Glomerular visceral epithelial cell (primary cell): ENCODE results near the gene AKAP1.
"Not testable (repeated sequence)": the region's sequence is repeated elsewhere in the genome, so short reads cannot be mapped to it uniquely, and the experiment has no call there.

Source experiments
- DNase-seq: peaks from one replicate; pipeline ENCODE4 v3.0.0-alpha.2; 2016; ENCODE audit errors: extremely low spot score

The AKAP1 gene

DNA sequence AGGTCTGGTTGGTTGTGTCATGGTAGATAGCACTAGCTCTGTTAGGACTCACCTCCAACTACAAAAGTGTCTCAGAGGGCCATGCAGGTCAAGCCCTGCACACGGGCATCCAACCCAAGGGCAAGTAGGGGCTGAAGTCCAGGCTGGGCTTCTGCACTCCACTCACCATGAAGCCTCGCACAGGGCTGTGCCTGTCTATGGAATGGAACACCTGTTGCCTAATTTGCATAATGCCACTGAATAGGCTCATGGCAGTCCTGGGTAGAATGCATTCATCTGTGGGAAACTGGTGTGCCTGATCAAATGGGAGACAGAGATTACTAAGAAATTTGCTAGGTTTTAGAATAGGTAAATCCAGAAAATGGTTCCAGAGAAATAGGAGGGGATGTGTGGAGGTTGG is 8.0 kb upstream of the AKAP1 start:
- no peak for DNase-seq

DNA sequence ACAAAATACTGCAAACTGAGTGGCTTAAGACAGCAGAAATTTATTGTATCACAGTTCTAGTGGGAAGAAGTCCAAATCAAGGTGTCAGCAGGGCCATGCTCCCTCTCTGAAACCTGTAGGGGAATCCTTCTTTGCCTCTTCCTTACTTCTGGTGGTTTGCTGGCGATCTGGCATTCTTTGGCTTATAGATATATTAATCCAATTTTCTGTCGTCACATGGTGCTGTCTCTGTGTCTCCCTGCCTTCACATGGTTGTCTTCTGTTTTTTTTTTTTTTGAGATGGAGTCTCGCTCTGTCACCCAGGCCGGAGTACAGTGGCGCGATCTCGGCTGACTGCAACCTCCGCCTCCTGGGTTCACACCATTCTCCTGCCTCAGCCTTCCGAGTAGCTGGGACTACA is 6.8 kb upstream of the AKAP1 start:
- DNase-seq = no peak

DNA sequence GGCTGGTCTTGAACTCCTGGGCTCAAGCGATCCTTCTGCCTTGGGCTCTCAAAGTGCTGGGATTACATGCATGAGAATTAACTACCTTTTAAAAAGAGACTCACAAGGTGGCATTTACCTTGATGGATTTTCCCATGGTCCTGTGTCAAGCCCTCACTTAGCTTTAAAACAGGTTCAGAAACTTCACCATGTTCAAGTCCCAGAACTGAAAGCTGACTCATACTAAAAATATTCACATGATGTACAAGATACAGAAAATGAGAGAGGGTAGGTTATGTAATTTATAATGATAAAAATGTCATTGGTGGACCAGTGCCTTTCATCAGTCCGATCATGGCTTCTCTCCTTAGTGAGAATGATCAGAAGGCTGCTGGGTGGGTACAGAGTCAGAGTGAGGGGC is 4.3 kb upstream of the AKAP1 start:
- DNase-seq = no peak

DNA sequence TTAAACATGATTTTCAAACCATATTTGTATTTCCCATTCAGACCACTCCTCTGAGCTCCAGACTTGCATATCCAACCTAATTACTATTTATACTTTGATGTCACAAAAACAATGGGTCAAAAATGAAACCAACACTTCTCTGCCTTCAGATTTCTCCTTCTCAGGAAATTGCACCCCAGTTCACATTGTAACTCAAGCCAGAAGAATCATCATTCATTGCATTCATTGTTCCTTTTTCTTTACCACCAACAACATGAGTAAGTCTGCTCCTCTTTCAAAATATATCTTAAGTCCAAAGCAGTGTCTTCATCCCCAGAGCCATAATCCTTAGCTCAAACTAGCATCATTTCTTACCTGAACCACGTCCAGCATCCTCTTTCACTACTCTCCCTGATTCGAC is 2.6 kb upstream of the AKAP1 start:
- no peak for DNase-seq

DNA sequence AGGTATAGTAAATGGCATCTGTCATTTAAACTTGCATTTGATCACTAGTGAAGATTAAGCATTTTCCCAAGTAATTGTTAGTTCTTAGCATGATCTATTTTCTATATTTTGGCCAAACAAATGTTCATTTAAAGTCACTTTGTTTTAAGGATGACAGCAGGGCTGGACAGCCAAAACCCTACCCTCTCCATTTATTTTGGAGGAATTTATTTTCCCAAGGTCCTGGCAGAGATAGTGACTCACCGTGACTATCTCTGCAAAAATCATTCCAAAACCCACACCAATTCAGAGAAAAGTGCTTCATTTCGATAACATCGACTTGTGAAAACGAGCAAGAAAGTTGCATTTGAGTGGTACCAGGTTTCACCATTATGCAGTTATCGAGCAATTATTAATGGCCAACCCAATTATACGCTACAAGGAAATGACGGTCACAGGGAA is 665 bp upstream of the AKAP1 start:
- no peak for DNase-seq

DNA sequence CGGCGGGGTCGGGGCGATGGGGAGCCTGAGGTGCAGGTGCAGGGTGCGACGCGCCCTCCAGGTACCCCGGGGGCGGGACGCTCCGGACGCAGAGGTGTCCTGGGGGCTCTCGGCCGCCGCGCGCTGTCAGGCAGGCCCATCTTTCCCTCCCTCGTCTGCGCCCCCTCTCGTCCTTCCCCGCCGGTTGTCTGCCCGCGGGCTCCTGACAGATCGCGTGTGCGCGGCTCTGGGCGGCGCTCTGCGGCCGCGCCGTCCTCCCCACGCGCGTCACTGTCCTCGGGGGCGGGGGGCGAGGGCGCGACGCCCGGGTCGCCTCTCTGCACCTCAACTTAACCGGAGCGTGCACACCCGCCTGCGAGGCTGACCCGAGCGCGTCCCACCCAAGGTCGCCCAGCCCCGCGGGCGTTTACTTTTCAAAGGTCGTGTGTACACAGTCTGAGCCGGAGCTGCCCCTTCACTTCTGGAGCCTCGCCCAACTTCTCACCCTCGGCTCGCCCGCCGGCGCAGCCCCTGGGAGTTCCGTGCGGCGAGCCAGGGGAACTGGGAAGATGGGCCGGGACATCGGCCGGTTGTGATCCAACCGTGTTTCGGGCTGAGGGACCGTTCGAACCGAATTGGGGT is 512 bp downstream of the AKAP1 start:
- DNase-seq = peak; percentile 50

DNA sequence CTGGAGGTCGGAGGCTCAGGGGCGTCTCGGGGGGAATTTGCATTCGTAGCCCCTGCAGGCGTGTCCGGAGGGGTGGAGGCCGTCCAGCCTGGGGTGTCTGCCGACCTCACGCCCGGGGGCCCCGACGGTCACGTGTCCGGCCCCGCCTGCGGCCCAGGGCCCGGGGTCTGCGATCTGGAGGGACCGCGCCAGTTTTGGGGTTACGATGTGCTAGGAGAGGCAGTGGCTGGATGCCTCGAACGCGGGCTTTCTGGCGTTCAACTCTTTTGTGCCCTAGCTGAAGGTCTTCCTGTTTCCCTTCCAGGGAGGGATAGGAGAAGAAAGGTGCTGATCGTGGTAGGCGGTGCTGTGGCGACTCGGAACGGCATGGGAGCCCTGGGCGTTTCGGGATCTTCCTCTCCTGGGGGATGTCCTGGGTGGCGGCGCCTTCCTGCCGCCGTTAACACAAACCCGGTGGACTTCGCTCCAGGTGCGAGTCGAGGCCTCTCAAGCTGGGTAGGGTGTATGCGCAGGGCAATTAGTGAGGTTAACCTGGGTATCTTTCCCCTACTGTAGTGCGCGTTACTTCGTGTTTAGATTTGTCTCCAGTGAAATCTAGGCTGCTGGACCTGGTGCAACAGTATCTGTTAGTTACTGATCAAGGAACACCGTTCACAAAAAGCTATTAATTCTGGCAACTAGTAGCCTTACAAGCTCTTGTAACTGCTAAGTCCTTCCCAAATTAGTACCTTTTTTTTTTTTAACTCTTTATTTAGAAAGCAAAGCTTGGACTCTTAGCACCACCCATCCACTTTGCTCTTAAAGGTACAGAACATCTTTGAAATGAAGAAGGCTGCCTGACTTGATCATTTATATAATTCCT is 1.3 kb downstream of the AKAP1 start:
- DNase-seq = peak; percentile 43

DNA sequence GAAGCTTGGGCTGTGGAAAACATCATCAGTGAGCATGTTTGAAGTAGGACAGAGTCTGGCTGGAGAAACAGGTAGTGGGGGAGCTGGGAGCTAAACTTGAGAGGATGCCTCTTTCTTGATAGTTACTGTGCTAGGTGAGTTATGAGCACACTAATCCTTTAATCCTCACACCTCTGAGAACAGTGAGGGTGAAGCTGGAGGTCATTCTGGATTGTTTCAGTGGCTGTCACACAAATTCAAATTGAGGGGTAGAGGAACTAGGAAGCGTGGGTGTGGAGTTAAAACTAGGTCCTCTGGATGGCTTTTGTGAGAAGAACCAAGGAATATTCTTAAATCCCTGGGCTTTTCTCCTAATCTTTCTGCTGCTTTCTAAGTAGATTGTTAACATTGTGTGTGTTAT is 3.3 kb downstream of the AKAP1 start:
- DNase-seq = no peak

DNA sequence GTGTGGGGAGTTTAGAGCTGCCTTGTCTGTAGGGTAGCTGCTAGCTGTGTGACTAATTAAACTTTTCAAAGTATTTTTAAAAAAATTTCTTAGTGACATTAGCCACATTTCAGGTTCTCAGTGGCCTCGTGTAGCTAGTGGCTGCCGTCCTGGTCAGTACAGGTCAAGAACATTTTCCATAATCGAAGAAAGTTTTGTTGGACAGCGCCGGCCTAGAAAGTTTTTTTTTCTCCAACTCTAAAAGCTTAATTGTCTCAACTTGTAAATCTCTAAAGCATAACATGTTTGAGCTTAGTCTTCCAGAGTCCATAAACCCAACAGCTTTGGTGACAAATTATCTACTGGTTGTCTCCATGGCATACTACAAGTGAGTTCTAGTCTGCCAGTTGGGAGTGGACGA is 4.3 kb downstream of the AKAP1 start:
- DNase-seq = no peak

DNA sequence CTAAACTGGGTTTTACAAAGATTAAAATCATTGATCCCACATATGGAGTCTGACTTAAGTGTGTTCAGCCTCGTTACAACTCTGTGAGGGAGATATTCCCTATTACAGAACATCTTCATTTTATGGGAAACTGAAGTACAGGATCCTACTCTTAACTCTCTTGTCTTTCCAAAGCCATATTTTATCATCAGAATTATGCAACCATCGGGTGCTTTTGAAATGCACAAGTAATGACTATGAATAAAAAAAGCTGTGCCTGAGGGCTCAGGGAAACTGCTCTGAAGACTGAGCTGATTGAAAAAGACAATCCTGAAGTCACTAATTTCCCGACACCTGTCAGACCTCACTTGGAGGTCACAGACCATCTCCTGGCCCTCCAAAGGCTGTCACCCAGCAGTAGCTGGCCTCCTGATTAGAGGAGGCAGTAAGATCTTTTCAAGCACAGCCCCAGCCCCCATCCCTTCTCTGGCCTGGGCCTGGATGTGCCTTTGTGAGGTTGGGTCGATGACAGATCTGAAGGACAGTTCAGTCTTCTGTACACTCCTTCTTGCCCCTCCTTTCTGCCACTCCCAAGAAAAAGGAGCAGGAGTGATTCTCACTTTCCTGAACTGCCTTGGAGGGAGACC is 5.6 kb downstream of the AKAP1 start:
- no peak for DNase-seq

DNA sequence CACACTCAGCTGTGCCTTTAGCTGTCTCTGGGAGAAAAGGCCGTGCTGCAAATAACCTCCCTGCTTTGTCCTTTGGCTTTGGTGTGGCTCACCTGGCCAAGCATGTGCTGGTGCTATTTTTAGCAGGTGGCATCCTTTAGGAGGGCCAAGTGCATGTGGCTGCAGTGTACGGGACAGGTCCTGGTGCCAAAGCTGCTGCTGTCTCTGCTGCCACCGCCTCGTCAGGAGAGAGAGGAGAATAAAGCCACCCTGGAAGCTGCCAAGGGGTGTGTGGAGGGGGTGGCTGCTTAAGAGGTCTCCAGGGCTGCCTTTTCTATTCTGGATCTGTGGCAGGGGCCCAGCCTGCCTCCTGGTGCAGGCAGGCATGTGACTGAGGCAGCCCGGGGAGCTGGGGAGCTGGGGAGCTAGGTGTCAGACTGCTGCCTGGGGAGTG is 6.2 kb downstream of the AKAP1 start:
- DNase-seq = no peak

DNA sequence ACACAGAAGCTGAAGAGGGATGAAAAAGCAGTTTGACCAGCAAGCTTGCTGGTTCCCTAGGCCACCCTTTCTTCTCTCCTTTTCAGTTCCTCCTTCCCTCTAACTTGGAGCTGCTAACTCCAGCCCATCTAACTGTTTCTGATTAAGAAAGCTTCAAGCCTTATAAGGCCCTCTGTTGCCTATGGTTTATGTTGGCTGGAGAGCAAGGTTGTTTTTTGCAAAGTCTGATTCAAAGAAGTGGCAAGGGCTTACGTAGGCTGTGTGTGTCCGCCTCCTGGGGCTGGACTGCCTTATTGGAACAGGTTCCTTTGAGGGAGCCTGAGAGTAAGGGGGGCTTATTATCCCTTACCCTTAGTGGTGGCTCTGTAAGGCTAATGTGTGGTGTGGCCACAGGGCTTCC is 7.1 kb downstream of the AKAP1 start:
- no peak for DNase-seq

DNA sequence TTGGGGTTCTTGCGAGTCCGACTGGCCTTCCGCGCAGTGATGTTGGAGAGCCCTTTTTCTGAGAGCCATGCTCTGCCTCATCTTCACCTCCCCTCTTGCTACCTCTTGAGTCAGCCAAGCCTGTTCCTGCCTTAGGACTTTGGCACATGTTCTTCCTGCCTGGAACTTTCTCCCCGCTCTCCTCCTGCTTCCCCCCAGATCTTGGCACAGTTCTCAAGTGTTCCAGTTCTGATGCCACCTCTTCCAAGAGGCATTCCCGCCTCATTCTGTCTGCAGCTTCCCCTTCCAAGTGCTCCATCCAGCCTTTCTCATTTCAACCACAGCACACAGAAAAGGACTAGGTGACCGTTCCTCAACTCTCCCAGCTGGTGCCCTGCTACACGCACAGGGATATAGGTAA is 7.7 kb downstream of the AKAP1 start:
- DNase-seq = no peak

DNA sequence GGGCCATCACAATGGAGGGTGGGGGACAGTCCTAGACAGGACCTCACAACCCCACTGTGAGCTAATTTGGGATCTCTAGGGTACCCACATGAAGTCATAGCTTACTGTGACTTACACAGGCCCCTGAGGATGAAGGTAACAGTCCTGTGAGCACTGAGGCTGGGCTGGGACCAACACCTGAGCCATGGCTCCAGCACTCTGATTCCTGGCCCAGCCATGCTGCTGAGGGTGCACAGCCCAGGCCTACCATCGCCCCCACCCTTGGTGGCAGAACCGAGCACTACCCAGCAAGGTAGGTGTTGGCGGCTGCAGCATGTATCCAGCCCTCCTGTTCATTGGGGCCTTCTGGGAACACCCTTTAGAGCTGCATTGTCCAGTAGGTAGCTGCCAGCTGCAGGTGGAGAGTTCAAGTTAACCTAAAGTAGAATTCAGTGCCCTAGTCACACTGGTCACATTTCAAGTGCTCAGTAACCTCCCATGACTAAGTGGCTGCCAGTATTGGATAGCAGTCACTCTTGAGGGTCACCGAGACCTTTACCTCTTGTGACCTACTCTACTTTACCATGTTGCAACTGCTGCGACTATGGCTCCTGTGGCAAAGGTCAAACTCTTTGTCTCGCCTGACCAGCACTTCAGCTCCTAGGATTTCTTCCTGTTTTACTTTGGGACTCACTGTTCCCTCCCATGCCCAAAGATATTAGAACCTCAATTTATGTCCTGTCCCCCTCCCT is 11.6 kb downstream of the AKAP1 start:
- no peak for DNase-seq

DNA sequence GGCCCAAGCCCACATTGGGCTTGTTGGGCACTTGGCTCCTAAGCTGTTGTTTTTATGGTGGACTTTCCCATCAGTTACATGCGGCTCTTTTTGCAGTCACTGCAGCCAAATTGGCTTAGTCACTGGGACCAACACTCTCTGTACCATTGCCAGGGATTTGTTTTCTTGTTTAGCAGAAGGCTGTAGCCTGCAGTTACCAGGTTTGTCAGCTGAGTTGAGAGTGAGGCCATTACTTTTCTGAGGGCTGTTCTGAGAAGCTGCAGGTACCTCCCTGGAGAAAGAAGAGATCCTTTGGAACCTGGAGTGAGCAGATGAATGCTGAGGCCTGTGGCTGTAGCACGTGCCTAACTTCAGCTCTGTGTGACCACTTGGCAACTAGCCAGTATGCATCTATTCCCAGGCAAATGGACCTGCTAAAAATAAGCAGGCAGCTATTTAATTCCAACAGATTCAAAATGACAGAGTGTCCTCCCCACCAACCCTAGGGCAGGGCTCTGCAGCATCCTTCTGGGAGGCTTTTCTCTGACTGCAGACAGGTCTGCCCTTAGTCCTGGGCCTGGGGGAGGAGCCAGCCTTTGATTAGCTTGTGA is 12.9 kb downstream of the AKAP1 start:
- peak; percentile 18 for DNase-seq

DNA sequence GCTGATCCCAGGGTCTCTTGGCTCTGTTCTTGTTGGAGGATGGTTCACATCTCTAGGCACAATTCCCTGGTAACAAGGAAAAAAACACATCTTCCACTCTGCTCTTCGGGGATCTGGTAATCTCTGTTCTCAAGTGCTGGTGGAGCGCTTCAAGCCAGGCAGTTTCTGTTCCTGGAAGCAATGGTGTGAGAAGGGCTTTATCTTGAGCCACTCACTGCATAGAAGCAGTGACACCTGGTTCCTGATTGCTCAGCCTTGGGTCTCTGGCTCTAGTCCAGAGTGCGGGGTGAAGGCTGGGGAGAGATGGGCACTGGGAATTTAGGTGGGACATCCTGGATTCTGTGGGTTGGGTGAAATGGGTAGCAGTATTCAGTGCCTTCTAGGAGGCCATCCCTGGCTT is 14.1 kb downstream of the AKAP1 start:
- DNase-seq = no peak

DNA sequence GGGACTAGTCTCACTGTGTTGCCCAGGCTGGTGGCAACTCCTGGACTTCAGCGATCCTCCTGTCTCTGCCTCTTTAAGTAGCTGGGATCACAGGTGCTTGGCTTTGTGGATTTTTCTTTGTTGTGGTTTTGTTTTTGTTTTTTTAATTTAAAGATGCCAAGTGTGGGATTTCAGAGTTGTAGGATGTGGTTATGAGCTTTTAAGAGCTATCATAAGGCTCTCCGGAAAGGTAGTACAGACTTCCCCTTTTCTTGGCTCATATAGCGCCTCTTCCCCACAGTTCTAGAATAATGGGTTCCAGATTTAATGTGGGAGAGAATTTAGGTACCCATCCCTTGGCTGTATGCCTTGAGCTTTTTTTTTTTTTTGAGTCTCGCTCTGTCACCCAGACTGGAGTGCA is 17.1 kb downstream of the AKAP1 start:
- no peak for DNase-seq

DNA sequence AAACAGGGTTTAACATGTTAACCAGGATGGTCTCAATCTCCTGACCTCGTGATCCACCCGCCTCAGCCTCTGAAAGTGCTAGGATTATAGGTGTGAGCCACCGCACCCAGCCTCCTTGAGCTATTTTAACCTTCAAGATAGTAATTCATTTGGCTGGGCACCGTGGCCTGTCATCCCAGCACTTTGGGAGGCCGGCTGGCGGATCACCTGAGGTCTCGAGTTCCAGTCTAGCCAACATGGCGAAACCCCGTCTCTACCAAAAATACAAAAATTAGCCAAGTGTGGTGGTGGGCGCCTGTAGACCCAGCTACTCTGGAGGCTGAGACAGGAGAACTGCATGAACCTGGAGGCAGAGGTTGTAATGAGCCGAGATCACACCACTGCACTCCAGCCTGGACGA is 17.6 kb downstream of the AKAP1 start:
- DNase-seq = not testable (repeated sequence)

DNA sequence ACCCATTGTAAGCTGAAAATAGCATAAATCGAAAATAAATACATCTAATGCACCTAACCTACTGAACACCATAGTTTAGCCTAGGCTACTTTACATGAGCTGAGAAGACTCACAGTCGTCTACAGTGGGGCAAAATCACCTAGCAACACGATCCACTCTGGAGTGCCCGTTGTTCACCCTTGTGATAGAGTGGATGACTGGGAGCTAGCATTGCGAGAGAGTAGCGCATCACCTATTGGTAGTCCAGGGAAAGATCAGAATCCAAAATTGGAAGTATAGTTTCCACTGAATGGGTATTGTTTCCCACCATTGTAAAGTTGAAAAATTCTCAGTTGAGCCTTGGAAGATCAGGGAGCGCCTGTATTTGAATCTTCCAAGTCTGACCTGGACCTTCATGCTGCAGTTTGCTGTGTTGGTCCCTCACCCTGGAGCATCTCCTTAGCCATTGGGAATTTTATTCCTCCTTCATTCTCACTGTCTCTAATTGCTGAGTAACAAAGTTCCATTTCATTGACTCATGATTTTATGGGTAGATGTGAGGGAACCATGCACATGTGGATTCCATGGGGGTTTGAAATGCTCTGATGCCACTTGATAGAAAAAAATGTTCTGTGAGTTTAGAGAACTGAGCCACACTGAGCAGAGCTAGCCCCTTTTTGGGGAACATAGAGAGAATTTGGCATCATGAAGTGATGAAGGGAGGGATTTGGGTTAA is 19.6 kb downstream of the AKAP1 start:
- peak; percentile 15 for DNase-seq

DNA sequence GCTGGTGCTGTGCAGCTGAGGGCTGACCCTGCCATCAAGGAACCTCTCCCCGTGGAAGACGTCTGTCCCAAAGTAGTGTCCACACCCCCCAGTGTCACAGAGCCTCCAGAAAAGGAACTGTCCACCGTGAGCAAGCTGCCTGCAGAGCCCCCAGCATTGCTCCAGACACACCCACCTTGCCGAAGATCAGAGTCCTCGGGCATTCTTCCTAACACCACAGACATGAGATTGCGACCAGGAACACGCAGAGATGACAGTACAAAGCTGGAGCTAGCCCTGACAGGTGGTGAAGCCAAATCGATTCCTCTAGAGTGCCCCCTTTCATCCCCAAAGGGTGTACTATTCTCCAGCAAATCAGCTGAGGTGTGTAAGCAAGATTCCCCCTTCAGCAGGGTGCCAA is 20.5 kb downstream of the AKAP1 start:
- no peak for DNase-seq

DNA sequence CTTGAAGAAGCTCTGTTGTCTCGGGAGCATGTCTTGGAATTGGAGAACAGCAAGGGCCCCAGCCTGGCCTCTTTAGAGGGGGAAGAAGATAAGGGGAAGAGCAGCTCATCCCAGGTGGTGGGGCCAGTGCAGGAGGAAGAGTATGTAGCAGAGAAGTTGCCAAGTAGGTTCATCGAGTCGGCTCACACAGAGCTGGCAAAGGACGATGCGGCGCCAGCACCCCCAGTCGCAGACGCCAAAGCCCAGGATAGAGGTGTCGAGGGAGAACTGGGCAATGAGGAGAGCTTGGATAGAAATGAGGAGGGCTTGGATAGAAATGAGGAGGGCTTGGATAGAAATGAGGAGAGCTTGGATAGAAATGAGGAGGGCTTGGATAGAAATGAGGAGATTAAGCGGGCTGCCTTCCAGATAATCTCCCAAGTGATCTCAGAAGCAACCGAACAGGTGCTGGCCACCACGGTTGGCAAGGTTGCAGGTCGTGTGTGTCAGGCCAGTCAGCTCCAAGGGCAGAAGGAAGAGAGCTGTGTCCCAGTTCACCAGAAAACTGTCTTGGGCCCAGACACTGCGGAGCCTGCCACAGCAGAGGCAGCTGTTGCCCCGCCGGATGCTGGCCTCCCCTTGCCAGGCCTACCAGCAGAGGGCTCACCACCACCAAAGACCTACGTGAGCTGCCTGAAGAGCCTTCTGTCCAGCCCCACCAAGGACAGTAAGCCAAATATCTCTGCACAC is 21.2 kb downstream of the AKAP1 start:
- no peak for DNase-seq
